GM06990 (cell line): ENCODE results near the gene ABHD14A.
A peak's percentile ranks its signal among the peaks of the same experiment; 100 is the strongest.

ENCODE experiments used
- DNase-seq: peaks from one replicate; pipeline ENCODE4 v3.0.0-alpha.2; 2011; ENCODE audit not compliant: insufficient read length; ENCODE audit errors: extremely low read depth
- H3K27me3 ChIP-seq: replicated peaks from 2 replicates; pipeline ENCODE4 v1.6.0; 2011; ENCODE audit warnings: low read length; ENCODE audit not compliant: control insufficient read depth, insufficient read depth
- H3K36me3 ChIP-seq: 2 replicates; pipeline ENCODE4 v1.5.1; 2011; ENCODE audit warnings: low read length; ENCODE audit not compliant: control insufficient read depth, insufficient read depth
- H3K4me3 ChIP-seq: replicated peaks from 2 replicates; pipeline ENCODE4 v1.5.1; 2011; ENCODE audit warnings: low read depth, mild to moderate bottlenecking, control low read depth, low read length
- CTCF ChIP-seq: IDR thresholded peaks from 2 replicates; pipeline ENCODE4 v1.5.1; 2011; ENCODE audit warnings: low read length, control low read depth, mild to moderate bottlenecking, inconsistent platforms; ENCODE audit not compliant: insufficient read depth, poor library complexity, severe bottlenecking

ABHD14A gene

GRCh38 chr3:51940648-51941462, 34.0 kb upstream of the ABHD14A start:
- peaks cover 33% of the 10 kb centered on the region for H3K36me3 ChIP-seq
- H3K4me3 ChIP-seq, result peak overlapping the region; percentile 91
- no peaks in the 10 kb centered on the region for H3K27me3 ChIP-seq
- TF ChIP-seq CTCF, result no peak
- DNase-seq, result no peak

DNA sequence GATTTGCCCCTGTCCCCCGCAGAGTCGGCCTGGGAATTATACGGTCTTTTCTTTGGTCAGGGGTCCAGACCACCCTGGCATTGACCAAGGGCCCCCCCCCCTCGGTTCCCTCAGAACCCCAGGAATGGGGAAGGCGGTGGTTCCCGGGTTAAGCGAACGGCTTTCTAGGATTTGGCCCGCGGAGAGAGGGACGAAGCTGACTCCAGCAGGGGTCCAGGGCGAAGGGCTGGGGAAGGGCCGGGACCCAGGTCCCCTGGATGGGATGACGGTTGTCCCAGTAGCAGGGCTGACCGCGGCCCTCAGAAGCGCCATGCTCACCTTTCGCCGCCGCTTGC, 33.4 kb upstream of the ABHD14A start:
- peak overlapping the region; percentile 91 for H3K4me3 ChIP-seq
- H3K27me3 ChIP-seq, result no peaks in the 10 kb centered on the region
- TF ChIP-seq CTCF, result no peak
- peaks cover 30% of the 10 kb centered on the region for H3K36me3 ChIP-seq
- DNase-seq, result no peak

DNA sequence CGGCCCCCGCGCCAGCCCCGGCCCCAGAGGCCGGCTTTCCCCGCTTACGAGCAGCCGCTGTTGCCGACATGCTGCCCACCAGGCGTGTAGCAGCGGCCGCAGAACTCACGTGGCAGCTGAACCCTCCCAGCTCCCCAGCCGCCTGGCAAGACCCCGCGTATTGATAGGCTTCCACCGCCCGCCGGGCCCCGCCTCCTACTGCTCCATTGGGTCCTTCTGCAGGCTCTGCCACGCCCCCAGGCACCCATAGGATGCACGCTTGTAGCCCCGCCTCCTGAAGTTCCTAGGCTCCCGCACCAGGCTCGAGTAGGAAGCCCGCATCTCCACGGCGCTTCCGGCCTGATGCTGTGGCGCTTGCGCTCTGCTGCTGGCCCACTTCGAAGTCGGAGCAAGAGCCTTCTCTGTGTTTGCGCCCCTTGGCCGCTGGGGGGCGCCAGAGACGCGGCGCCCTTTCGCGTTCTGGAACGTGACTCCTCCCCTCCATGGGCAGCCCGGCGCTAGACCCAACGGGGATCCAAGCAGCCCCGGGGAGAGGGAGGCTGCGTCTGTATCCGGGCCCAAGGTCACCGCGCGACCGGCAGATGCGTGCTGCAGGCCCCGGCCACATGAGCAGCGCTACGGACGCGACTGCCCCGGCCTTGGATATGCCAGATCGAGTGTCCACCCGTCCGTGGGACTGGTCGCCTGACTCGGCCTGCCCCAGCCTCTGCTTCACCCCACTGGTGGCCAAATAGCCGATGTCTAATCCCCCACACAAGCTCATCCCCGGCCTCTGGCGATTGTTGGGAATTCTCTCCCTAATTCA, 32.9 kb upstream of the ABHD14A start, which contains the start of the genes PARP3 and RRP9:
PARP3 (plus strand) TSS at position 566 of the 805 bp plus-strand sequence. CDS start 993 bp downstream, outside the sequence.
RRP9 (minus strand) TSS at position 107 of the 805 bp plus-strand sequence; CDS start at position 70, 37 bp downstream.
- peak; percentile 100 for DNase-seq
- H3K36me3 ChIP-seq, result peaks cover 25% of the 10 kb centered on the region
- H3K4me3 ChIP-seq, result peak within 1 kb of the TSS; percentile 91
- peak; percentile 98 for TF ChIP-seq CTCF
- no peaks in the 10 kb centered on the region for H3K27me3 ChIP-seq

- no peaks in the 10 kb centered on the region for H3K27me3 ChIP-seq
Observed at GRCh38 chr3:51942603-51943450, 32.0 kb upstream of the ABHD14A start.

More at GRCh38 chr3:51942603-51943450, 32.0 kb upstream of the ABHD14A start:
- peak; percentile 65 for DNase-seq
- H3K4me3 ChIP-seq, result peak overlapping the region; percentile 81
- no peak for TF ChIP-seq CTCF
- peaks cover 16% of the 10 kb centered on the region for H3K36me3 ChIP-seq
